ENCODE data around the gene NOB1. TPM values are rescaled to one million over a fixed set of nuclear protein-coding genes. Genes with fewer than 3 reads are reported as not detected.
"Not testable (repeated sequence)": the region's sequence is repeated elsewhere in the genome, so short reads cannot be mapped to it uniquely, and the experiment has no call there.

The NOB1 gene
- polyA plus RNA-seq, 1 experiment, result 73.1 TPM

GRCh38 chr16:69796285-69797118 is 41.8 kb upstream of the NOB1 start:
- CTCF ChIA-PET, result interaction anchor here (0.6 to 9.6 kb wide), 21 partner anchors 9 to 136 kb away, joined by 3 to 318 read pairs (median 3); no protein-coding TSS in a partner anchor
- Histone ChIP-seq H3K36me3 (ENCODE audit: control insufficient read depth, insufficient read depth, low read length) (no peaks in the 10 kb centered on the region; the same call in 1 of the 2 replicates), H3K4me3 (ENCODE audit: low read depth, low read length) (no peak overlapping the region), H3K27me3 (ENCODE audit: control insufficient read depth, insufficient read depth, low read length) (no peaks in the 10 kb centered on the region)
- DNase-seq (ENCODE audit: low read depth), result no peak
- TF ChIP-seq, protein P1, sequence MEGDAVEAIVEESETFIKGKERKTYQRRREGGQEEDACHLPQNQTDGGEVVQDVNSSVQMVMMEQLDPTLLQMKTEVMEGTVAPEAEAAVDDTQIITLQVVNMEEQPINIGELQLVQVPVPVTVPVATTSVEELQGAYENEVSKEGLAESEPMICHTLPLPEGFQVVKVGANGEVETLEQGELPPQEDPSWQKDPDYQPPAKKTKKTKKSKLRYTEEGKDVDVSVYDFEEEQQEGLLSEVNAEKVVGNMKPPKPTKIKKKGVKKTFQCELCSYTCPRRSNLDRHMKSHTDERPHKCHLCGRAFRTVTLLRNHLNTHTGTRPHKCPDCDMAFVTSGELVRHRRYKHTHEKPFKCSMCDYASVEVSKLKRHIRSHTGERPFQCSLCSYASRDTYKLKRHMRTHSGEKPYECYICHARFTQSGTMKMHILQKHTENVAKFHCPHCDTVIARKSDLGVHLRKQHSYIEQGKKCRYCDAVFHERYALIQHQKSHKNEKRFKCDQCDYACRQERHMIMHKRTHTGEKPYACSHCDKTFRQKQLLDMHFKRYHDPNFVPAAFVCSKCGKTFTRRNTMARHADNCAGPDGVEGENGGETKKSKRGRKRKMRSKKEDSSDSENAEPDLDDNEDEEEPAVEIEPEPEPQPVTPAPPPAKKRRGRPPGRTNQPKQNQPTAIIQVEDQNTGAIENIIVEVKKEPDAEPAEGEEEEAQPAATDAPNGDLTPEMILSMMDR (IDR thresholded peaks at IDR 0.05; ENCODE audit: insufficient read depth, low read depth, low read length), result peak; percentile 78
- POLR2A ChIA-PET, result no interaction called here

DNA sequence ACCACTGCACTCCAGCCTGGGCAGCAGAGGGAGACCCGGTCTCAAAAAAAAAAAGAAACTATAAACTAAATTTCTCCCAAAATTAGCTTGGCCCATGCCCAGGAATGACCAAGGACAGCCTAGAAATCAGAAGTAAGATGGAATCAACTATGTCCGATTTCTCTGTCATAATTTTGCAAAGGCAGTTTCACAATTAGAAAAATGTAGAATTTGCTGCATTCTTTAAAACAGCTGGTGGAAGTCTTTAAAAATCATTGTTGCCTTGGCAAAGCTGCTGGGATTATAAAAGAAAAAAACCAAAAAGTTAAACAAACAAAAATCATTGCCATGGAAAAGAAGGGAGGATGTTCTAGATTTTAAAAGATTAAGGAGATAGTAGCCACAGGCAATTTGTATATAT is 39.8 kb upstream of the NOB1 start:
- DNase-seq (ENCODE audit: low read depth), result no peak
- Histone ChIP-seq H3K36me3 (ENCODE audit: control insufficient read depth, insufficient read depth, low read length) (peaks cover 1% of the 10 kb centered on the region; the same call in 1 of the 2 replicates), H3K27me3 (ENCODE audit: control insufficient read depth, insufficient read depth, low read length) (no peaks in the 10 kb centered on the region), H3K4me3 (ENCODE audit: low read depth, low read length) (no peak overlapping the region)
- CTCF ChIA-PET, result interaction anchor here (0.8 to 9.6 kb wide), 2 partner anchors 12 to 138 kb away, joined by 3 to 318 read pairs; no protein-coding TSS in a partner anchor
- POLR2A ChIA-PET, result no interaction called here
- TF ChIP-seq, protein P1 (IDR thresholded peaks at IDR 0.05; ENCODE audit: insufficient read depth, low read depth, low read length), result no peak

- Histone ChIP-seq H3K36me3 (ENCODE audit: control insufficient read depth, insufficient read depth, low read length) (peaks cover 1% of the 10 kb centered on the region; the same call in 1 of the 2 replicates), H3K27me3 (ENCODE audit: control insufficient read depth, insufficient read depth, low read length) (no peaks in the 10 kb centered on the region), H3K4me3 (ENCODE audit: low read depth, low read length) (no peak overlapping the region)
- ChIA-PET POLR2A (no interaction called here), CTCF (interaction anchor here (9.6 kb wide), 1 partner anchor 139 kb away, joined by 318 read pairs; no protein-coding TSS in a partner anchor)
- TF ChIP-seq, protein P1 (IDR thresholded peaks at IDR 0.05; ENCODE audit: insufficient read depth, low read depth, low read length), result no peak
- DNase-seq (ENCODE audit: low read depth), result no peak
These were observed 38.8 kb upstream of the NOB1 start for GRCh38 chr16:69793526-69793925.

DNA sequence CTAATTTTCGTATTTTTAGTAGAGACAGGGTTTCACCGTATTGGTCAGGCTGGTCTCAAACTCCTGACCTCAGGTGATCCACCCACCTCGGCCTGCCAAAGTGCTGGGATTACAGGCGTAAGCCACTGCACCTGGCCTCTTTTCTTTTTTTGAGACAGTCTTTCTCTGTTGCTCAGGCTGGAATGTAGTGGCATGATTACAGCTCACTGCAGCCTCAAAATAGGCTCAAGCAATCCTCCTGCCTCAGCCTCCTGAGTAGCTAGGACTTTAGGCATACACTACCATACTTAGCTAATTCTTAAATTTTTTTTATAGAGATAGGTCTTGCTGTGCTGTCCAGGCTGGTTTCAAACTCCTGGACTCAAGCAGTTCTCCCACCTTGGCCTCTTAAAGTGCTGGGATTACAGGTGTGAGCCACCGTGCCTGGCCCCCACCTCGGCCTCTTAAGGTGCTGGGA is 36.7 kb upstream of the NOB1 start:
- H3K36me3 ChIP-seq (ENCODE audit: control insufficient read depth, insufficient read depth, low read length); H3K4me3 ChIP-seq (ENCODE audit: low read depth, low read length); H3K27me3 ChIP-seq (ENCODE audit: control insufficient read depth, insufficient read depth, low read length); POLR2A ChIA-PET; DNase-seq (ENCODE audit: low read depth): not testable (repeated sequence)
- CTCF ChIA-PET, result interaction anchor here (1.1 to 9.6 kb wide), 2 partner anchors 15 to 141 kb away, joined by 4 to 318 read pairs; no protein-coding TSS in a partner anchor

- ChIA-PET CTCF (interaction anchor here (0.6 to 2.1 kb wide), 4 partner anchors 8 to 142 kb away, joined by 3 to 11 read pairs (median 4); partner anchors contain the start of gene NOB1), POLR2A (no interaction called here)
- Histone ChIP-seq H3K4me3 (ENCODE audit: low read depth, low read length) (no peak overlapping the region), H3K36me3 (ENCODE audit: control insufficient read depth, insufficient read depth, low read length) (peaks cover 6% of the 10 kb centered on the region), H3K27me3 (ENCODE audit: control insufficient read depth, insufficient read depth, low read length) (no peaks in the 10 kb centered on the region)
- DNase-seq (ENCODE audit: low read depth), result no peak
- TF ChIP-seq, protein P1 (IDR thresholded peaks at IDR 0.05; ENCODE audit: insufficient read depth, low read depth, low read length), result no peak
These were observed 33.2 kb upstream of the NOB1 start for GRCh38 chr16:69787883-69788282.

Data from BJ (cell line).